ENCODE results near the gene FBRS.
A peak's percentile ranks its signal among the peaks of the same experiment; 100 is the strongest.
"Not testable (repeated sequence)": the region's sequence is repeated elsewhere in the genome, so short reads cannot be mapped to it uniquely, and the experiment has no call there.

The FBRS gene

GRCh38 chr16:30633526-30633925 is 24.7 kb upstream of the FBRS start:
- no peak for DNase-seq (ENCODE audit: low read depth)
- TF ChIP-seq CTCF (conservative IDR thresholded peaks at IDR 0.05; ENCODE audit: low read depth, low read length), result no peak
- H3K4me3 ChIP-seq (ENCODE audit: low read length), result peak overlapping the region; percentile 81

- DNase-seq (ENCODE audit: low read depth), result no peak
- H3K4me3 ChIP-seq (ENCODE audit: low read length), result no peak overlapping the region
- no peak for TF ChIP-seq CTCF (conservative IDR thresholded peaks at IDR 0.05; ENCODE audit: low read depth, low read length)
Measured at GRCh38 chr16:30636599-30636998, 21.6 kb upstream of the FBRS start.

- DNase-seq (ENCODE audit: low read depth); H3K4me3 ChIP-seq (ENCODE audit: low read length): not testable (repeated sequence)
Measured at GRCh38 chr16:30637139-30637538, 21.1 kb upstream of the FBRS start.

- no peak for DNase-seq (ENCODE audit: low read depth)
Measured at GRCh38 chr16:30637944-30638343, 20.3 kb upstream of the FBRS start.

GRCh38 chr16:30641378-30641982 is 16.8 kb upstream of the FBRS start:
- no peak for TF ChIP-seq CTCF (conservative IDR thresholded peaks at IDR 0.05; ENCODE audit: low read depth, low read length)

More at GRCh38 chr16:30637944-30638343, 20.3 kb upstream of the FBRS start:
- no peak overlapping the region for H3K4me3 ChIP-seq (ENCODE audit: low read length)
- TF ChIP-seq CTCF (conservative IDR thresholded peaks at IDR 0.05; ENCODE audit: low read depth, low read length), result peak; percentile 58

GRCh38 chr16:30644334-30644830 is 13.8 kb upstream of the FBRS start:
- H3K4me3 ChIP-seq (ENCODE audit: low read length), result no peak overlapping the region
- TF ChIP-seq CTCF (conservative IDR thresholded peaks at IDR 0.05; ENCODE audit: low read depth, low read length), result no peak
- DNase-seq (ENCODE audit: low read depth), result no peak

More at GRCh38 chr16:30641378-30641982, 16.8 kb upstream of the FBRS start:
- H3K4me3 ChIP-seq (ENCODE audit: low read length), result no peak overlapping the region
- no peak for DNase-seq (ENCODE audit: low read depth)

GRCh38 chr16:30645727-30646126 is 12.5 kb upstream of the FBRS start:
- no peak overlapping the region for H3K4me3 ChIP-seq (ENCODE audit: low read length)
- DNase-seq (ENCODE audit: low read depth), result no peak
- no peak for TF ChIP-seq CTCF (conservative IDR thresholded peaks at IDR 0.05; ENCODE audit: low read depth, low read length)

Measured in retinal pigment epithelial cell (primary cell).